HG02798 (cell line): Measurements from ENCODE around the gene KLHL42.
"Not testable (repeated sequence)": the region's sequence is repeated elsewhere in the genome, so short reads cannot be mapped to it uniquely, and the experiment has no call there.

Experiments used
- ATAC-seq: cut with Tn5 transposase; IDR thresholded peaks from one replicate; pipeline ENCODE4 v1.9.1; 2021; ENCODE audit warnings: mild to moderate bottlenecking; ENCODE audit not compliant: unreplicated experiment, poor library complexity

The KLHL42 gene

DNA sequence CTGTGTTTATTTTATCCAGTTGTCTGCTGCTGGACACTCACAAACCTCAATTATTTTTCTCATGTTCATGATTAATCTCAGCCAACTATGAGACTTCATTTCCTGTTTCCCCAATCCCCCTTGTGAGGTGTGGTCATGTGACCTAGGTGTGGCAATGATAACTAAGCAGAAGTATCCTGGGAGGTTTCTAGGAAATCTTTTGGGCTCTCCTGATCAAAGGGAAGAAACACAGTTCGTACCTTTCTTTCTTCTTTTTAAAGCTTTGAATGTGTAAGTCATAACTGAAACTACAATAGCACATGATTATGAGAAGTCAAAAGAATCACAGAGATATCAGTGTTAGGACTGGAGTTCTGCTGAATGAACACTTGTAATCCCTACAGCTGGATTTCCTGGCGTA is 34.4 kb downstream of the KLHL42 start:
- no peak for ATAC-seq

DNA sequence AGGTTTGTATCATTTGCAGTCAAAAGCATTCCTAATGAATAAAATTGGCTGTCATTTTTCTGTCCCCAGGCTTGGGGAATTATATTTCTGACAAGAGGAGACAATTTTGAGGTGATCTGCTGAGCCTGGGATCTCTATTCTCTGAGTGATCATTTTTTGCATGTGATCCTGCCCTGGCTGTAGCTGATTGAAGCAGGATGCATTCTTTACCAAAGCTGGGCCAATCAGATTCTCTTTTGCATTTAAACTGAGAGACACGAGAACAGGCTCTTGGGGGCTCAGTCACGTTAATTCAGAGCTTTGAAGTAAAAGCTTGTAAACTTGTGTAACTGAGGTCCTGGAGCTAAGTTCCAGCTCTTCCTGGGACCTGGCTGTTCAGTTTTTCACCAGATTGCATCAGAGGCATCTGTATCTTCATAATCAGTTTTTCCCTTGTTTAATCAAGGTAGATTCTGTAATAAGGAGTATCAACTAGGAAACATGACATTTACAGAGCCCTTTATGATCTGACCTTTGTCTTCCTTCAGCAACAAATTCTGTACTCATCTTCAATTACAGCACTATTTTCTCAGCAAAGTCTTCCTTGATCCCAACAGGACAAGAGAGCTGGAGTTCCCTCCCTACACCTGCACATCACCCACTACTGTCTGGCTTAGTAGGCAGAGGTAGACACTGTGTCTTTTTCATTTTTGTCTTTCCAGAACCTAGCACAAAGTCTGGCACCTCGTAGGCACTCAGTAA is 35.0 kb downstream of the KLHL42 start:
- no peak for ATAC-seq

GRCh38 chr12:27817766-27818165 is 37.7 kb downstream of the KLHL42 start:
- ATAC-seq, result no peak

DNA sequence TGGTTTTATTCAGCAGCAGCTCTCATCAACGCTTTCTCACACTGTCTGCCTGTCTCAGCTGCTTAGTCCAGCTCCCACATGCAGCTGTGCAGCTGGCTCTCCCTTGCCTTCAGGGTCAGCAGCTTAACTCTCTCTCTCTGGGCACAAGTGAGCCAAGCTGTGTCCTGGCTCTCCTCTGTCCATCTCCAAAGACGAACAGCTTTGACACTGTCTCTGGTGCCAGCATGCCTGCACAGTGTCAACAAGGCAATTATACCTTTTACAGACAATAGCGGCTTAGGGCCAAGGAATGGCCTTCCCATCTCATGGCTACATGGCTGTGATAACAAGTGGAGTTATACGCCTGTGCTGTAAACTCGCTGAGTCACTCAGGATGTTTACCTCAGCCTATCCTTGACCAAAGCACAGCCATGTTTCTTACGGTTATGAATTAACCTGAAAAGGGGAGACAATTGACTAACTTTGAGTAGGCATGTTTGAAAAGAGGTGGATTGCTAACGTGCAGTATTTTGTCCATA is 38.4 kb downstream of the KLHL42 start:
- no peak for ATAC-seq

DNA sequence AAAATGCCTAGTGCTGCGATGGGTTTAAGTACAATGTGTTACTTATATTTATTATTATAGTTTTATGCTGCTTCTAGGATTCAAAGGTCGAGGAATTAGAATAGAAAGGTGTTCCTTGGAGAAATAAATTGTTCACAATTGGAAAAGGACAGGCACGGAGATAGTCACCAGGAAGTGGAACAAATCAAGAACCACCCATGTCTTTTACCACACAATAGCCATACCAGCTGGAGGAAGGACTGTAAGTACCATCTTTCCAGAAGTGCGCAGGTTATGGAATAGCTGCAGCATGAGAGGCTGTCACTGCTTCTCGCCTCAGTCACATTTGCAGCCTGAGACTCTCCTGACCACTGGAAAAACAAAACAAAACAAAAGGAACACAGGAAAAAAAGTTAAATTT is 40.5 kb downstream of the KLHL42 start:
- no peak for ATAC-seq

DNA sequence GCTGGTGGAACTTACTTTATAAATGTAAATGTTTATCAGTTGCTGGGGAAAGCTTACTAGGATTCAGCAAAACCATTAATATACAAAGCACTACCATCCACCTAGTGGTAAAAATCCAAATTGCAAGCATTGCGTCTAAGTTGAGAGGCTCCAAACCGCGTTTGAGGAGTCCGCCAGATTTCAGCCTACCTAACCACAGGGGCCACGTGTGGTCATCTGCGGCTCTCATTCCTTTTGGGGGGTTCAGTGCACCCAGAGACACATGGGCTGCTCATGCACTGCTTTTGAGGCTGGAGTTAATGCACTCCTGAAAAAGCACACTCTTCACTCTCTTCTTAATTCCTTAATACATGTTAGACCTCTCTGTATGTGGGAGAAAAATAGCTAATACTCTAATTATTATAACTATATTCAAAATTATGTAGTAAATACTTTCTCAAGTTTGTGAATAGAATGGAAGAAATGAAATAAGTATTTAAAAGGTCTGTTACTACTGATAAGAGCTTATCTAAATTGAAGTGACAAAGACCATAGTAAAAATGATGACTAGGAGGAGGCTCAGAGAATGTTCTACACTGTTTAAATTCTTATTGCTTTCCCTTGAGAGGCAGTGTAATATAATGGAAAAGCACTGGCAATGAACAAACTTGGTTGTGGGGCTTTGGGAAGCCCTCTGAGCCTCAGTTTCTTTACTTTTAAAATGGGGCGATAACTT is 41.4 kb downstream of the KLHL42 start:
- peak; percentile 20 for ATAC-seq

DNA sequence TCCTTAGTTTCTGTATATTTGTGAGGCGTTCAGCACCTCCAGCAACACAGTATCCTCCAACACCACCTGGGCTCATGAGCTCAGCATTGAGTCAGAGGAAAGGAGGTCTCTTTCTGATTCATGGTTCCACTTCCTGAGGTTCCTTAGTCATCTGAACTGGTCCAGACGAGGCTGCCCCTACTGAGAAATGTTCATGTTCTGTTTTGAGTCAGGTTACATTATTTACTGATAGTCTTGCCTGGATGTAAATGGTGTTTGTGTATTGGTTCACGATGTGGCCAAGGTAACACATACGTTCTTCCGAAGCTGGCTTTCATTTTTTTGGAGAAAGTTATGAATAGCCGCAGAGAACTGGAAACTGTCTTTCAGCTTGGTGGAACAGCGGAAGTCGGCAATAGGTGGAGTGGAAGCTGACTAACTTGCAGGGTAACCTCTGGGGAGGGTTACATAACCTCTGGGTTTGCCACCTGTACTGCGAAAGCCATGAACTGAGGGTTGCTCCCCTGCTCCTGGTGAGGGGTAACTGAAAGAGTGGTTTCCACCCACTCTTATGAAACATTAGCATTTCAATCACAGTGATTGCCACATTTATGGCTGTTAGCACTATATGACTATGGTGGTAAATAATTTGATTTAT is 42.2 kb downstream of the KLHL42 start:
- peak; percentile 69 for ATAC-seq

DNA sequence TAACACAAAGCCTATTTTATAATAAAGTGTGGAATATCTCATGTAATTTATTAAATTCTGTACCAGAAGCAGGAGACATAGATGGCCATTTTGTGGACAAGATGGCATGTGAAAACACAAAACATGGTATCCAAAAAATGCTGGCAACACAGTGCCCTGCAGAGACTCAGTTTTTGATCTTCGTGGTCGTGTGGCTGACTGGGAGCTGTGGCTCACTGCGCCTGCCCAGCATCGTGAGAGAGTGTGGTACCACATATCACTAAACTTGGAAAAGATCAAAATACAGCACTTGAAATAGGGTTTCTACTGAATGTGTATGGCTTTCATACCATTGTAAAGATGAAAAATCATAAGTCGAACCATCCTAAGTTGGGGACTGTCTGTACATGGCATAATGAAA is 43.0 kb downstream of the KLHL42 start:
- ATAC-seq, result no peak

GRCh38 chr12:27824126-27824842 is 44.3 kb downstream of the KLHL42 start:
- ATAC-seq, result peak; percentile 67

DNA sequence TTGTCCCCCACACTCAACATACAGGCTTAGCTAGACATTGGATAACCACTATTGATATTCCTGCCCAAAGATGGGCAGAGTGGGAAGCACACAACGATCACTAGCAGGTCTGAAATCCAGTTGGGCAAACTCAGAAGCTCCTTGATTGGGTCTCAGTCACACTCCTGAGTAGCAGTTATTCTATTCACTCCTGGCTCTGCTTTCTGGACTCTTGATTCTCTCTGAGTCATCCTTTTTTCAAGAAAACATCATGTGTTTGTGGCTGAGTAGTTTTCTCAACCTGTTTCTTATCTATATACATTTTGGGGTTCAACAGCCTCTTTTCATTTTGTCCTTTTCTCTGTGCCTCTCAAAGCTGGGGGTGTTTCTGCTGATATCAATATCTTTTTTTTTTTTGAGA is 46.0 kb downstream of the KLHL42 start:
- ATAC-seq, result no peak

DNA sequence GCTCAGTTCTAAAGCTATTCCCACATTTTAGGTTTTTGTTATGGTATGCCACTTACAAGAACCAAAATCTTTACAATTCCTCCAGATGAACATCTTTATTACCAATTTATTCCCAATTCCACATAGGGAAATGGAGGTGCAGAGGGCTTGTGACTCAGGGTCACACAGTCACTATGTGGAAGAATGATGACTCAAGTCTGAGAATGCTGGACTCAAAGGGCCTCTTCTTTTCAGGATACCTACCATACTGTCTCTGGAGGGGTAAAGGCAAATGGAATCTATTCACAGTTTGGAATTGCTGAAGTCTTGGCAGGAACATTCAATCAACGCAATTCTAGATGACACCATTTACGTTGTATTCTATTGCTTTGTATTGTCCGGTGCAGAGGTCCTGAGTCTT is 48.2 kb downstream of the KLHL42 start:
- ATAC-seq, result no peak

- ATAC-seq, result no peak
Measured at GRCh38 chr12:27838543-27839185, 58.6 kb downstream of the KLHL42 start.

DNA sequence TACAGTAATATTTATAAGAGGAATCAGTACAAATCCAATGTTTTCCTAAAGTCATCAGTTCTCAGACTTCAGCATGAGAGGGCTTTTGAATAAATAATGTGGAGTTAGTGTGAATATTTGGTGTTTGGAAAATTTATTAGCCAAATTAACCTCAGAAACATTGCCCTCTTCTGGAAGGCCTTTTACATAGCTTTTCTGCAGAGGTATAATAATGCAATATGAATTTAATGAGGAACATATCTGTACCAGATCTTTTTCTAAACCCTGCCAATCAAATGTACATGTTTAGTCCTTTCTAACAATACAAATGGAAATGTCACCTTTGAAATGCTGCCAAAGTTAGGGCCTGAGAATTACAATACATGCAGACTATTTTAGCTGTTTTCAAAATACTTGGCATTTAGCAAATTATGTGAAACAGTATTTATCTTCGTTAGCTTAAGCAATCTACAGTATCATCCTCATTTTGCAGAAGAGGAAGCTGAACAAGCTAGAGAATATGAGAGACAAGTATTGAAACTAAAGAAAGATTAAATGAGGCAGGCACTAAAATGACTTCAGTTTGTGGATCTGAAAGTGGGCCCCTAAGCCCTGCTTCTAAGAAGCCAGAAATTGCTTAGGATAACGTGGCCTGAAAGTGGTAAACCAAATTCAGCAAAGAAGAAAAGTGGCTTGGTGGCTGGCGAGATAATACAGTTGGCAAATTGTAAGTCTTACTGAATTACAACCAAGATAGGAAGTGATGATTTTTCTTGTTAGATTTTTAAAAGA is 60.4 kb downstream of the KLHL42 start:
- ATAC-seq, result peak; percentile 52

DNA sequence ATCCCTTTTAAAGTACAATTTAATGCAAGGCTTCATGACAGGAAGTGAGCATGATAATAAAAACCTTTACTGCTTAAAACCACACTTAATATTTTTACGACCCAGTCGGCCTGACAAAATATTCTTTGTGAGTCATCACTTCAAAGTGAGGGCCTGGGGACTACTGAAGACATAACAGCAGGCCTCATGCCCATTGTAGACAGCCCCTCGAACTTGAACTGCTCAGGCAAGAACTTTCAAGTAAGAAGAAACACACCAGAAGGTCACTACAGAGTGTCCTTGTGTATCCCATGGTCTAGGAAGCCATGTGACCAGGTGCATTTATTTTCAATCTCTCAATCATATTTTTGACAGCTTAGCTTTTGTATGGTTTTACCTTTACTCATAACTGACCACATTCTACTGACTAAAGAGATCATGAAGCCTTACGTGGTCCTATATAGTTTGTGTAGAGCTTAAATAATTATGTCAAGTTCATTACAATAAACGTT is 61.4 kb downstream of the KLHL42 start:
- ATAC-seq, result no peak

GRCh38 chr12:27843714-27844245 is 63.7 kb downstream of the KLHL42 start:
- ATAC-seq, result no peak

DNA sequence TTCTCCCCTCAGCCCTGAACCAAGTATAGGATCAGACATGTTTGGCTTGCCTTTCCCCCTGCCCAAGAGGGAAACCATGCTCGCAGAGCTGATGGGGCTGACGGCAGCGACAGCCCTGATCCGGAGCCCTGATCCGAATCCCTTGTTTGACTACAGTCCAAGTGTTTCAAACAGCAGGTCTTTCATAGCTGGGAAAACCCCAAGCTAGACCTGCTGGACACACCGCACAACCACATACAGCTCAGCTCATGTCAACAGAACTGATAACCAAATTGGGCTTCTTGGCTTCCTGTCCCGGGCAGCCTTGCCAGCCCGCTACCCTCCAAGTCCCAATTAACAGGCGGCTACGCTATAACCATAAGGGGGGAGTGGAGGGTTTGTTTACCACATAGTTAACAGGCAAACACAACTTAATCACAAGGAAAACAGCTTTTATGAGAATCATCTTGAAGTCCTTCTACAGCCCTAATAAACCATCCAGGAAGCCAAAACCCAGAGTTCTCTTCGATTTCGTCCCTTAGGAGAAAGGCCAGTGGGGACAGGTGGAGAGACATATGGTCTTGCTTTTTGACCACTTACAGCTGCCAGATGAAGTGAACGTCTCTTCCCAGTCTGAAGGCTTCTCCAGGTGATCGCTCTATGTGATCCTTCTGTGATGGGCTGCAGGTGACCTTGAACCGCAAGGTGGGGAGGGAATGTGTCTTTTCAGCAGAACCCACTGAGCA is 64.5 kb downstream of the KLHL42 start:
- no peak for ATAC-seq

GRCh38 chr12:27845187-27845586 is 65.2 kb downstream of the KLHL42 start:
- no peak for ATAC-seq

DNA sequence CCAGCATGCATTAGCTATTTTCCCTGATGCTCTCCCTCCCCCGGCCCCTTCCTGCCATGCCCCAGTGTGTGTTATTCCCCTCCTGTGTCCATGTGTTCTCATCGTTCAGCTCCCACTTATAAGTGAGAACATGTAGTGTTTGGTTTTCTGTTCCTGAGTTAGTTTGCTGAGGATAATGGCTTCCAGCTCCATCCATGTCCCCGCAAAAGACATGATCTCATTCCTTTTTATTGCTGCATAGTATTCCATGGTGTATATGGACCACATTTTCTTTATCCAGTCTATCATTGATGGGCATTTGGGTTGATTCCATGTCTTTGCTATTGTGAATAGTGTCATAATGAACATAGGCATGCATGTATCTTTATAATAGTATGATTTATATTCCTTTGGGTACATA is 65.7 kb downstream of the KLHL42 start:
- ATAC-seq, result not testable (repeated sequence)
